K562 (cell line): Measurements from ENCODE around the gene B3GALT4.

ENCODE experiments used
- HIVEP1 ChIP-seq: fragments of 250-450 bp; sonication (Bioruptor Pico); IDR thresholded peaks from 2 replicates; pipeline ENCODE4 v1.4.0; 2020; ENCODE audit warnings: mild to moderate bottlenecking
- NRF1 ChIP-seq, 2 experiments: fragments of 450-650 bp; IDR thresholded peaks in 1 of 2; conservative IDR thresholded peaks in 1 of 2; 2 replicates each; pipeline ENCODE4 v1.6.1; 2014; ENCODE audit warnings: mild to moderate bottlenecking in 2 of 2
- SOX6 ChIP-seq: fragments of 450-650 bp; IDR thresholded peaks from 2 replicates; pipeline ENCODE4 v1.6.1; 2014; ENCODE audit warnings: mild to moderate bottlenecking

GRCh38 chr6:33292996-33293682 is 16.2 kb downstream of the B3GALT4 start:
- TF ChIP-seq SOX6: no peak
- TF ChIP-seq NRF1 (conservative IDR thresholded peaks at IDR 0.05 in 1 of 2, IDR thresholded peaks at IDR 0.05 in 1 of 2): no peak
- TF ChIP-seq HIVEP1 (CRISPR knock-in tag): no peak
